Suppressor macrophage treated with lipopolysaccharide for 4 hours (primary cell): ENCODE results near the gene GALNT13.

Source experiments
- DNase-seq: peaks from one replicate; pipeline ENCODE4 v3.0.0-alpha.2; 2020

Gene GALNT13

GRCh38 chr2:154229966-154230365, 358.2 kb downstream of the GALNT13 start:
- DNase-seq, result no peak

GRCh38 chr2:154231021-154231420, 359.3 kb downstream of the GALNT13 start:
- no peak for DNase-seq

DNA sequence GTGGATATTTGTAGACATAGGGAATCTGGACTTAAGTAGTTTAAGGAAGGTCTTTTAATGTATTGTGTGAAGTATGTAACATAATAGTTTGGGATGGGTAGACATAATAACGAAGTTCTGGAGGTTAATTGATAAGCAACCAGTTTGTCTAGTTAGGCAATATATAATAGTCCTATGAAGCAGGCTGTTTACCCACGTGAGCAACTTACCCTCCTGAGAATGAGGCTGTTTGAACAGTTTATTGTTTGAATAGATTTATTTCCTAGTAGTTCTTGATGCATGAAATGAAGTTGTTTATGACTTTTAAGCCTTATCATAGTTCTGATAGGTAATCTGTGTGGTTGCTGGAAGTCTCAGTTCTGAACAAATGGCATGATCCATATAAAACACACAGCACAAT, 361.5 kb downstream of the GALNT13 start:
- no peak for DNase-seq

DNA sequence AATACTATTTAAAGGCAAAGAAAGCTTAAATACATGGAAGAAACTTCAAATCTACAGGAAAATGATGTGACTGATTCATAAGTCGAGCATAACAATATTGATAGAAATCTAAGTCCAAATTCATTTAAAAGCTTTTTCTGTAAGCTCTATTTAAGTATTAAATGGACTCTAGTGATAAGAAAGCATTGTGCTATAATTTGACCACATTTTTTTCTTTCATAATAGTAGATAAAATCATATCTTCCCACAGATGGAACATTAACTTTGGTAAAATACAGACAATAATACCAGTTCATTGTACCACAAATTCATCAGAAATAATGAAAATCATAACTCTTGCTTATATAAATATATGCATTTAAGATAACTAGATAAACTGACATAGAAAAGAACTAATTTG, 366.5 kb downstream of the GALNT13 start:
- DNase-seq, result no peak

GRCh38 chr2:154240316-154240715, 368.6 kb downstream of the GALNT13 start:
- no peak for DNase-seq

GRCh38 chr2:154240921-154241379, 369.2 kb downstream of the GALNT13 start:
- DNase-seq, result no peak

GRCh38 chr2:154242687-154243086, 371.0 kb downstream of the GALNT13 start:
- DNase-seq, result no peak

DNA sequence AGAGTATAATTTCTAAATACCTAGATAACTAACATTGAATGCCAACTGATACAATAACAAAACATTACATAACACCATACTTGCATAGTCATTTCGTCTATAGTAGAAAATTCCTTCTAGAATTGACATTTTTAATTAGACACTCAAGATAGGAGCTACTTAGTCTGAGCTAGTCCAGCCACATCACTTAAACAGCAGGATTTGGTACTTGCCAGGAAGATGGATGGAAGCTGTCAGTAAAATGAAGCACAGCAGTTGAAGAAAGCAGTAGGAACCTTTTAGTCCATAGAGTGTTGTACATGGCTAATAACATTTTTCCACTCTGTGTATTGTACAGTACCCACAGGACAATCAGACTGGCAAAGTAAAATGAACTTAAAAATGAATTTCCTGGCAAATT, 372.0 kb downstream of the GALNT13 start:
- no peak for DNase-seq

DNA sequence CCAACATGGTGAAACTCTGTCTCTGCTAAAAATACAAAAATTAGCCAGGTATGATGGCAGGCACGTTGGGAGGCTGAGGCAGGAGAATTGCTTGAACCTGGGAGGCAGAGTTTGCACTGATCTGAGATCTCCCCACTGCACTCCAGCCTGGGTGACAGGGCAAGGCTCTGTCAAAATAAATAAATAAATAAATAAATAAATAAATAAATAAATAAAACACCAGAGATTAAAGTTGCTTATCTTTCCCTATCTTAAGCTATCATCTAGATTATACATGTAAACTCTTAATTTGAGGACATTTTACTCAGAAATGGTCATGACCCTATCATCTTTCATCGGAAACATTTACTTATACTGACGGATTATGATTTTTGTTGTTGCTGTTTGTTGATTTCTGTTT, 373.2 kb downstream of the GALNT13 start:
- no peak for DNase-seq

DNA sequence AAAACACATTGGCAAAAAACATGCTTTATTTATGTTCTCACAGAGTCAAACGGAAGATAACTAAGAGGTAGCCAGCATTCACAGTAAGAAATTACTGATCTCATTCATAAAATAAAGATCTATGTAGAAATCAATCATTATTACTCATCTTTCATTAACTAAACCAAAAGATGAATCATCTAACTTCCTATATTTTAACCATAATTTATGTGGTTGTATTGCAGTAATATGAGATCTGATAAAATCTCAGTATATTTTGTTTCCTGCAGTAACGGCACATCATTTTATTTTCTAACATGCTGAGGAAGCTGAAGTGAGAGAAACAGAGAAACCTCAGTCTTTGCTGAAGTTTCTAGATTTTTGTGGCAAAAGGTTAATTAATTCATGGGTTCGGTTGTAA, 375.8 kb downstream of the GALNT13 start:
- DNase-seq, result no peak

- DNase-seq, result no peak
Observed at GRCh38 chr2:154256136-154256535, 384.4 kb downstream of the GALNT13 start.

GRCh38 chr2:154259030-154259429, 387.3 kb downstream of the GALNT13 start:
- no peak for DNase-seq

- no peak for DNase-seq
Observed at GRCh38 chr2:154261473-154262027, 389.8 kb downstream of the GALNT13 start.

- DNase-seq, result no peak
Observed at GRCh38 chr2:154263206-154263605, 391.5 kb downstream of the GALNT13 start.

DNA sequence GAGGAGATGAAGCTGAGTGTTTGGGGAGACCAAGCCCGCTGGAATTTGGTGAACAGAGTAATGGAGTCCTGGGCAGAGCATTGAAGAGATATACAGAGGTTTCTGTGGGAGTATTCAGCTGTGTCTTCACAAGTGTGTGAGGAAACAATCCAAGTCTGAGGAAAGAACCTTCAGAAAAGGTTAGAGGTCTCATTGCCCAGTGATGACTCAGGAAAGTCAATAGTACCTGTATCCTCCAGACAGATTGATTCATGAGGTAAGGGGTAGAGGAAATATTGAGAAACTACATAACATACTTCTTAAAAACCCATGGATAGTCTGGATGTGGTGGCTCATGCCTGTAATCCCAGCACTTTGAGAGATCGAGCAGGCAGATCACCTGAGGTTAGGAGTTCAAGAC, 392.3 kb downstream of the GALNT13 start:
- no peak for DNase-seq

GRCh38 chr2:154267983-154268382, 396.3 kb downstream of the GALNT13 start:
- DNase-seq, result no peak

- no peak for DNase-seq
Observed at GRCh38 chr2:154280543-154280942, 408.8 kb downstream of the GALNT13 start.

DNA sequence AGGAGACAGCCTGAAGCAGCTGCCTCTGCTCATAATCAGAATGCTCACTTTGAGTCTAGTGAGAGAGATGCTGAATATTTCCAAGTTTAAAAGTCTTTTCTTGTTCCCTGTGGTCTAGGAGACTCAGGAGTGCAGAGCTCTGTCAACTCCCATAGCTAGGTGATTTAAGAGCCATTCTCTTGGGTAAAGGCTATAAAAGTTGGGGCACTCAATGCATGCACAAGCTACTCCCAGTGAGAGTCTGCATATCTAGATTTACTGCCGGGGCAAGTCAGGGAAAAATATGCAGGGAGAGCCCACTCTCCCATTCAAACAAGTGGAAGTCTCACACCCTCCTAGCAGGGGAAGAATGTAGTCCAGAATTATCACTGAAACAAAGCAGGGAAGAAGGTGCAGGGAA, 418.1 kb downstream of the GALNT13 start:
- DNase-seq, result no peak

DNA sequence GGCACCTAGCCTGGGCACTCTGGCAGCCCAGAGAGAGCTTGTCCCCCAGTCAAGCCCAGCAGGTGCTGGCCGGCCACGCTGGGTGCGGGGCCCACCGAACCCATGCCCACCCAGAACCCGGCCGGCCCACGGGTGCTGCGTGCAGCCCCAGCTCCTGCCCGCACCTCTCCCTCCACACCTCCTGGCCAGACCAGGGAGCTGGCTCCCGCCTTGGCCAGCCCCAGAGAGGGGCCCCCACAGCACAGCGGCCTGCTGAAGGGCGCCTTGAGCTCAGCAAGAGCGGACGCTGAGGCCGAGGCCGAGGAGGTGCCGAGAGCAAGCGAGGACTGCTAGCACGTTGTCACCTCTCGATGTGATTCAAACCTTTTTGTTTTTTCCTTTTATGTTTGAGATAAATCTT, 419.8 kb downstream of the GALNT13 start:
- DNase-seq, result no peak

DNA sequence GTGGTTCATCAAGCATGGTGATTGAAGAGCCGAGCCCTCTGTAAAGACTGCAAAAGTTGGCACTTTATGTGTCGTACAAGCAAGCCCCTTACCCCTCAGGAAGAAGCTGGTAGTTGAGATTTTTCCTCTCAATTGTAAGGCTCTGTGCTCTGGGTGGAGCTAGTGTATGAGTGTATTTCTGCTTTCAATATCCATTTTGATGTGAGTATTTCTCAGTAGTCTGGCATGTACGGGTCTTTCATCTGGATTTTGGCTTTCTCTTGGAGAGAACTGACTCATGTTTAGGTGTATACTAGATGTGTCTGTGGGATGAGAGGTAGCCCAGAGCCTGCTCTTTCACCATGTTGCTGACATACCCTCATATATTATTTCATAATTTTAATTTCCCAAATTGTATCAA, 420.2 kb downstream of the GALNT13 start:
- no peak for DNase-seq

DNA sequence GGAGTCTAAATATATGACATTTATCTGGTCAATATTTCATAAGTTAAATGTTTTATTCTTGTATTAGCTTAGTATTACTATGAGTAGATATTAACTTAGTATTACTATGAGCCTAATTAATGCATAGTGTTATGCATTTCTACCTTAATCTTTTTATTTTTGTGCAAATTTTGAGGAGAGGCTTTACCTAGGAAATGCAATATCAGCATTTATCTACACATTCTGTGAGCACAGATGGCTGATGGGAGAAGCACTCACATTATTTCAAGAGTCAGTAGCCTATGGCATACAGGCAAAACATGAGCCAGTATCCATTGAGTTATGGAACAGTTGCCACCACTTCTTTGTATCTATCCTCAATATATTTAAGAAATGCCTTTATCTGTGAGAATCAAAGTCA, 422.1 kb downstream of the GALNT13 start:
- no peak for DNase-seq

DNA sequence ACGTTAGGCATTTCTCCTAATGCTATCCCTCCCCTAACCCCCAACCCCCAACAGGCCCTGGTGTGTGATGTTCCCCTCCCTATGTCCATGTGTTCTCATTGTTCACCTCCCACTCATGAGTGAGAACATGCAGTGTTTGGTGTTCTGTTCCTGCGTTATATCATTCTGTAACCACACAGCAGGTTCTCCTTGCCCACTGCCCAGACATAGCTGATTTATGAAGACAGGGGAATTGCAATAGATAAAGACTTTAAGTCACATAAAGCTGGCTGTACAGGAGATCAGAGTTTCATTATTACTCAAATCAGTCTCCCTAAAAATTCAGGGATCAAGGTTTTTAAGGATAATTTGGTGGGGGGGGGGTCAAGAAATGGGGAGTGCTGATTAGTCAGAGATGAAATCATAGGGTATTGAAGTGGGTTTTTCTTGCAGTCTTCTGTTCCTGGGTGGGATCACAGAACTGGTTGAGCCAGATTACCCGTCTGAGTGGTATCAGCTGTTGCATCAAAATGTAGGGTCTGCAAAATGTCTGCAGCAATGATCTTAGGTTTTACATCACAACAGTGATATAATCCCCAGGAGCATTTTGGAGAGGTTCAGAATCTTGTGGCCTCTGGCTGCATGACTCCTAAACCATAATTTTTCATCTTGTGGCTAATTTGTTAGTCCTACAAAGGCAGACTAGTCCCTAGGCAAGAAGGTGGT, 434.7 kb downstream of the GALNT13 start:
- no peak for DNase-seq

DNA sequence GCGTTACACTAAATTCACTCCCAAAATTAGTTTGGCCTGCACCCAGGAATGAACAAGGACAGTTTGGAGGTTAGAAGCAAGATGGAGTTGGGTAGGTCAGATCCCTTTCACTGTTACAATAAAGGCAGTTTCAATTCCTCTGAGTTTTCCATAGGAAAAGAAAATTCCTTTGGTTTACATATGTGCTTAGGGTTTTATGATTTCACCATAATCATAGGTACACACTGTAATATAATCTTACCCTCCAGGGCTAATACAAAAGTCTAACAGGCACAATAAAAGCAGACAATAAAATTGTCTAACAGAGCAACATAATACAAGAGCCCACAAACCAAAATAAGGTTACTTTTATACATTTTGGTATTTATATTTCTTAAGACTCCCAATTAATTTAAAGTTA, 435.3 kb downstream of the GALNT13 start:
- no peak for DNase-seq

DNA sequence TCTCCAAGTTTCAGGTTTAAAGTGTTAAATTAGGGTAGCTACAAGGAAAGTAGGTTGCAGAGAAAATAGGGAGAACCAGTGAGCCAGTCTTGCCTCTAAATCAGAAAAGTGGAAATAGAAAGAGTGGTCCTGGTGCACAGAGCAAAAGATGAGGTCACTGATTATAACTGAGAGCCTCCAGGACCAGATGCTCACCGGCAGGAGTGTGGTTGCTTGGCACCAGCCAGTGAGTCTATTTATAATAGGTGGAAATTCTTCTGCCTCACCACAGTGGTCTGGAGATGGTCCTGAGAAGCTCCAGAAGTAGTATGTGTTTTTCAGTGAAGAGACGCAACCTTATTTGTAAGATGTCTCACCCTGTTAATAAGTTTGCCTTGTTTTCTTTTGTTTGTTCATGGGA, 452.9 kb downstream of the GALNT13 start:
- DNase-seq, result no peak

- DNase-seq, result no peak
Observed at GRCh38 chr2:154329510-154329909, 457.8 kb downstream of the GALNT13 start.
